ENCODE data around the gene DOC2B.
"Not testable (repeated sequence)": the region's sequence is repeated elsewhere in the genome, so short reads cannot be mapped to it uniquely, and the experiment has no call there.

- not testable (repeated sequence) for TF ChIP-seq EZH2 (IDR thresholded peaks at IDR 0.05; ENCODE audit: borderline replicate concordance, low read depth, low read length, poor library complexity, severe bottlenecking); CTCF (conservative IDR thresholded peaks at IDR 0.05; ENCODE audit: low read depth, low read length)
These were observed 19.8 kb upstream of the DOC2B start for GRCh38 chr17:201257-201656.
